HG03442 (cell line): ENCODE measurements around the gene VIPR2.

Experiments used
- ATAC-seq: cut with Tn5 transposase; IDR thresholded peaks from one replicate; pipeline ENCODE4 v1.9.1; 2021; ENCODE audit warnings: mild to moderate bottlenecking, moderate library complexity; ENCODE audit not compliant: unreplicated experiment

Gene VIPR2

GRCh38 chr7:159048656-159049055, 96.0 kb downstream of the VIPR2 start:
- ATAC-seq: no peak

- ATAC-seq: no peak
Observed at GRCh38 chr7:159047536-159047935, 97.1 kb downstream of the VIPR2 start.

- ATAC-seq: no peak
Observed at GRCh38 chr7:159046300-159046699, 98.4 kb downstream of the VIPR2 start.

GRCh38 chr7:159045839-159046238, 98.8 kb downstream of the VIPR2 start:
- ATAC-seq: no peak

GRCh38 chr7:159042581-159043101, 102.0 kb downstream of the VIPR2 start:
- ATAC-seq: no peak

GRCh38 chr7:159042103-159042502, 102.6 kb downstream of the VIPR2 start:
- ATAC-seq: no peak

- ATAC-seq: no peak
Observed at GRCh38 chr7:159040912-159041711, 103.6 kb downstream of the VIPR2 start.

GRCh38 chr7:159040146-159040545, 104.5 kb downstream of the VIPR2 start:
- ATAC-seq: no peak

- no peak for ATAC-seq
Observed at GRCh38 chr7:159039716-159040115, 105.0 kb downstream of the VIPR2 start.

GRCh38 chr7:159038066-159038465, 106.6 kb downstream of the VIPR2 start:
- no peak for ATAC-seq

- no peak for ATAC-seq
Observed at GRCh38 chr7:159036916-159037605, 107.6 kb downstream of the VIPR2 start.

- no peak for ATAC-seq
Observed at GRCh38 chr7:159035571-159036073, 109.0 kb downstream of the VIPR2 start.

- ATAC-seq: no peak
Observed at GRCh38 chr7:159034988-159035387, 109.7 kb downstream of the VIPR2 start.

- ATAC-seq: no peak
Observed at GRCh38 chr7:159034394-159034793, 110.3 kb downstream of the VIPR2 start.

- ATAC-seq: no peak
Observed at GRCh38 chr7:159033956-159034355, 110.7 kb downstream of the VIPR2 start.

GRCh38 chr7:159033473-159033825, 111.2 kb downstream of the VIPR2 start:
- ATAC-seq: no peak

GRCh38 chr7:159032753-159033472, 111.8 kb downstream of the VIPR2 start:
- ATAC-seq: no peak

- no peak for ATAC-seq
Observed at GRCh38 chr7:159032322-159032721, 112.3 kb downstream of the VIPR2 start.

- no peak for ATAC-seq
Observed at GRCh38 chr7:159031750-159032149, 112.9 kb downstream of the VIPR2 start.

- no peak for ATAC-seq
Observed at GRCh38 chr7:159031135-159031701, 113.4 kb downstream of the VIPR2 start.
